ENCODE results near the gene HDAC2. TPM values are rescaled to one million over a fixed set of nuclear protein-coding genes. Genes with fewer than 3 reads are reported as not detected.
"Not testable (repeated sequence)": the region's sequence is repeated elsewhere in the genome, so short reads cannot be mapped to it uniquely, and the experiment has no call there.

Gene HDAC2
- total RNA-seq, 1 experiment from 2014 or later: 321 TPM

GRCh38 chr6:114011486-114011885 lies 40.5 kb upstream of the HDAC2 start:
- H3K9me3 Mint-ChIP-seq; H3K27ac Mint-ChIP-seq; POLR2A ChIA-PET; H3K4me3 Mint-ChIP-seq; ATAC-seq; H3K36me3 Mint-ChIP-seq; H3K27me3 Mint-ChIP-seq (ENCODE audit: low read depth); DNase-seq (ENCODE audit: low spot score); CTCF ChIA-PET: not testable (repeated sequence)
- peaks cover 50% of the 10 kb centered on the region for H3K4me1 Mint-ChIP-seq

- peak overlapping the region; percentile 67; the same call in 1 of the 2 replicates for H3K27ac Mint-ChIP-seq
- H3K4me1 Mint-ChIP-seq: peaks cover 50% of the 10 kb centered on the region
- H3K36me3 Mint-ChIP-seq: no peaks in the 10 kb centered on the region
- CTCF ChIA-PET: no interaction called here
- peaks cover 4% of the 10 kb centered on the region; the same call in 1 of the 2 replicates for H3K9me3 Mint-ChIP-seq
- POLR2A ChIA-PET: no interaction called here
- DNase-seq (ENCODE audit: low spot score): no peak
- no peak for ATAC-seq
- no peak for TF ChIP-seq MLX (CRISPR knock-in tag; IDR thresholded peaks at IDR 0.05)
- TF ChIP-seq, protein P1, sequence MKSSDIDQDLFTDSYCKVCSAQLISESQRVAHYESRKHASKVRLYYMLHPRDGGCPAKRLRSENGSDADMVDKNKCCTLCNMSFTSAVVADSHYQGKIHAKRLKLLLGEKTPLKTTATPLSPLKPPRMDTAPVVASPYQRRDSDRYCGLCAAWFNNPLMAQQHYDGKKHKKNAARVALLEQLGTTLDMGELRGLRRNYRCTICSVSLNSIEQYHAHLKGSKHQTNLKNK (CRISPR knock-in tag; IDR thresholded peaks at IDR 0.05): no peak
- no peak for TF ChIP-seq ZNF232 (CRISPR knock-in tag; IDR thresholded peaks at IDR 0.05)
- no peak overlapping the region for H3K4me3 Mint-ChIP-seq
- H3K27me3 Mint-ChIP-seq (ENCODE audit: low read depth): no peaks in the 10 kb centered on the region
These were observed 39.6 kb upstream of the HDAC2 start for GRCh38 chr6:114010540-114010939.

GRCh38 chr6:114009192-114009591 lies 38.2 kb upstream of the HDAC2 start:
- Mint-ChIP-seq H3K4me1 (peaks cover 50% of the 10 kb centered on the region), H3K27me3 (ENCODE audit: low read depth) (no peaks in the 10 kb centered on the region), H3K9me3 (peaks cover 11% of the 10 kb centered on the region), H3K4me3 (no peak overlapping the region; the same call in 1 of the 2 replicates), H3K36me3 (peaks cover 6% of the 10 kb centered on the region), H3K27ac (peak overlapping the region; percentile 29)
- ChIA-PET CTCF (interaction anchor here (1.1 kb wide), 1 partner anchor 99 kb away, joined by 3 read pairs; no protein-coding TSS in a partner anchor), POLR2A (interaction anchor here (0.6 kb wide), 1 partner anchor 30 kb away, joined by 4 read pairs; no protein-coding TSS in a partner anchor)
- ATAC-seq: peak; percentile 41
- TF ChIP-seq GABPB1 (CRISPR knock-in tag; IDR thresholded peaks at IDR 0.05) (no peak), TEAD1 (CRISPR knock-in tag; IDR thresholded peaks at IDR 0.05) (no peak), SP1 (CRISPR knock-in tag; conservative IDR thresholded peaks at IDR 0.05) (no peak), GTF2I (CRISPR knock-in tag; conservative IDR thresholded peaks at IDR 0.05) (no peak), ZNF423 (CRISPR knock-in tag; IDR thresholded peaks at IDR 0.05) (no peak), ESRRA (CRISPR knock-in tag; IDR thresholded peaks at IDR 0.05; ENCODE audit: borderline replicate concordance) (no peak), AR (CRISPR knock-in tag; IDR thresholded peaks at IDR 0.05) (no peak), FOXJ3 (CRISPR knock-in tag; IDR thresholded peaks at IDR 0.05; ENCODE audit: borderline replicate concordance) (no peak)
- TF ChIP-seq, protein P2, sequence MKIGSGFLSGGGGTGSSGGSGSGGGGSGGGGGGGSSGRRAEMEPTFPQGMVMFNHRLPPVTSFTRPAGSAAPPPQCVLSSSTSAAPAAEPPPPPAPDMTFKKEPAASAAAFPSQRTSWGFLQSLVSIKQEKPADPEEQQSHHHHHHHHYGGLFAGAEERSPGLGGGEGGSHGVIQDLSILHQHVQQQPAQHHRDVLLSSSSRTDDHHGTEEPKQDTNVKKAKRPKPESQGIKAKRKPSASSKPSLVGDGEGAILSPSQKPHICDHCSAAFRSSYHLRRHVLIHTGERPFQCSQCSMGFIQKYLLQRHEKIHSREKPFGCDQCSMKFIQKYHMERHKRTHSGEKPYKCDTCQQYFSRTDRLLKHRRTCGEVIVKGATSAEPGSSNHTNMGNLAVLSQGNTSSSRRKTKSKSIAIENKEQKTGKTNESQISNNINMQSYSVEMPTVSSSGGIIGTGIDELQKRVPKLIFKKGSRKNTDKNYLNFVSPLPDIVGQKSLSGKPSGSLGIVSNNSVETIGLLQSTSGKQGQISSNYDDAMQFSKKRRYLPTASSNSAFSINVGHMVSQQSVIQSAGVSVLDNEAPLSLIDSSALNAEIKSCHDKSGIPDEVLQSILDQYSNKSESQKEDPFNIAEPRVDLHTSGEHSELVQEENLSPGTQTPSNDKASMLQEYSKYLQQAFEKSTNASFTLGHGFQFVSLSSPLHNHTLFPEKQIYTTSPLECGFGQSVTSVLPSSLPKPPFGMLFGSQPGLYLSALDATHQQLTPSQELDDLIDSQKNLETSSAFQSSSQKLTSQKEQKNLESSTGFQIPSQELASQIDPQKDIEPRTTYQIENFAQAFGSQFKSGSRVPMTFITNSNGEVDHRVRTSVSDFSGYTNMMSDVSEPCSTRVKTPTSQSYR (CRISPR knock-in tag; IDR thresholded peaks at IDR 0.05): no peak
- TF ChIP-seq, protein P3, sequence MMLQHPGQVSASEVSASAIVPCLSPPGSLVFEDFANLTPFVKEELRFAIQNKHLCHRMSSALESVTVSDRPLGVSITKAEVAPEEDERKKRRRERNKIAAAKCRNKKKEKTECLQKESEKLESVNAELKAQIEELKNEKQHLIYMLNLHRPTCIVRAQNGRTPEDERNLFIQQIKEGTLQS (CRISPR knock-in tag; conservative IDR thresholded peaks at IDR 0.05): no peak
- TF ChIP-seq, protein P4, sequence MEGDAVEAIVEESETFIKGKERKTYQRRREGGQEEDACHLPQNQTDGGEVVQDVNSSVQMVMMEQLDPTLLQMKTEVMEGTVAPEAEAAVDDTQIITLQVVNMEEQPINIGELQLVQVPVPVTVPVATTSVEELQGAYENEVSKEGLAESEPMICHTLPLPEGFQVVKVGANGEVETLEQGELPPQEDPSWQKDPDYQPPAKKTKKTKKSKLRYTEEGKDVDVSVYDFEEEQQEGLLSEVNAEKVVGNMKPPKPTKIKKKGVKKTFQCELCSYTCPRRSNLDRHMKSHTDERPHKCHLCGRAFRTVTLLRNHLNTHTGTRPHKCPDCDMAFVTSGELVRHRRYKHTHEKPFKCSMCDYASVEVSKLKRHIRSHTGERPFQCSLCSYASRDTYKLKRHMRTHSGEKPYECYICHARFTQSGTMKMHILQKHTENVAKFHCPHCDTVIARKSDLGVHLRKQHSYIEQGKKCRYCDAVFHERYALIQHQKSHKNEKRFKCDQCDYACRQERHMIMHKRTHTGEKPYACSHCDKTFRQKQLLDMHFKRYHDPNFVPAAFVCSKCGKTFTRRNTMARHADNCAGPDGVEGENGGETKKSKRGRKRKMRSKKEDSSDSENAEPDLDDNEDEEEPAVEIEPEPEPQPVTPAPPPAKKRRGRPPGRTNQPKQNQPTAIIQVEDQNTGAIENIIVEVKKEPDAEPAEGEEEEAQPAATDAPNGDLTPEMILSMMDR (IDR thresholded peaks at IDR 0.05): no peak
- TF ChIP-seq, protein P5, sequence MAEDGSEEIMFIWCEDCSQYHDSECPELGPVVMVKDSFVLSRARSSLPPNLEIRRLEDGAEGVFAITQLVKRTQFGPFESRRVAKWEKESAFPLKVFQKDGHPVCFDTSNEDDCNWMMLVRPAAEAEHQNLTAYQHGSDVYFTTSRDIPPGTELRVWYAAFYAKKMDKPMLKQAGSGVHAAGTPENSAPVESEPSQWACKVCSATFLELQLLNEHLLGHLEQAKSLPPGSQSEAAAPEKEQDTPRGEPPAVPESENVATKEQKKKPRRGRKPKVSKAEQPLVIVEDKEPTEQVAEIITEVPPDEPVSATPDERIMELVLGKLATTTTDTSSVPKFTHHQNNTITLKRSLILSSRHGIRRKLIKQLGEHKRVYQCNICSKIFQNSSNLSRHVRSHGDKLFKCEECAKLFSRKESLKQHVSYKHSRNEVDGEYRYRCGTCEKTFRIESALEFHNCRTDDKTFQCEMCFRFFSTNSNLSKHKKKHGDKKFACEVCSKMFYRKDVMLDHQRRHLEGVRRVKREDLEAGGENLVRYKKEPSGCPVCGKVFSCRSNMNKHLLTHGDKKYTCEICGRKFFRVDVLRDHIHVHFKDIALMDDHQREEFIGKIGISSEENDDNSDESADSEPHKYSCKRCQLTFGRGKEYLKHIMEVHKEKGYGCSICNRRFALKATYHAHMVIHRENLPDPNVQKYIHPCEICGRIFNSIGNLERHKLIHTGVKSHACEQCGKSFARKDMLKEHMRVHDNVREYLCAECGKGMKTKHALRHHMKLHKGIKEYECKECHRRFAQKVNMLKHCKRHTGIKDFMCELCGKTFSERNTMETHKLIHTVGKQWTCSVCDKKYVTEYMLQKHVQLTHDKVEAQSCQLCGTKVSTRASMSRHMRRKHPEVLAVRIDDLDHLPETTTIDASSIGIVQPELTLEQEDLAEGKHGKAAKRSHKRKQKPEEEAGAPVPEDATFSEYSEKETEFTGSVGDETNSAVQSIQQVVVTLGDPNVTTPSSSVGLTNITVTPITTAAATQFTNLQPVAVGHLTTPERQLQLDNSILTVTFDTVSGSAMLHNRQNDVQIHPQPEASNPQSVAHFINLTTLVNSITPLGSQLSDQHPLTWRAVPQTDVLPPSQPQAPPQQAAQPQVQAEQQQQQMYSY (CRISPR knock-in tag; IDR thresholded peaks at IDR 0.05): no peak
- TF ChIP-seq, protein P6, sequence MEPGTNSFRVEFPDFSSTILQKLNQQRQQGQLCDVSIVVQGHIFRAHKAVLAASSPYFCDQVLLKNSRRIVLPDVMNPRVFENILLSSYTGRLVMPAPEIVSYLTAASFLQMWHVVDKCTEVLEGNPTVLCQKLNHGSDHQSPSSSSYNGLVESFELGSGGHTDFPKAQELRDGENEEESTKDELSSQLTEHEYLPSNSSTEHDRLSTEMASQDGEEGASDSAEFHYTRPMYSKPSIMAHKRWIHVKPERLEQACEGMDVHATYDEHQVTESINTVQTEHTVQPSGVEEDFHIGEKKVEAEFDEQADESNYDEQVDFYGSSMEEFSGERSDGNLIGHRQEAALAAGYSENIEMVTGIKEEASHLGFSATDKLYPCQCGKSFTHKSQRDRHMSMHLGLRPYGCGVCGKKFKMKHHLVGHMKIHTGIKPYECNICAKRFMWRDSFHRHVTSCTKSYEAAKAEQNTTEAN (CRISPR knock-in tag; IDR thresholded peaks at IDR 0.05): no peak
- no peak for DNase-seq (ENCODE audit: low spot score)

All from WTC11 (cell line).